HG02852 (cell line): ENCODE results near the gene ARSG.
A peak's percentile ranks its signal among the peaks of the same experiment; 100 is the strongest.
"Not testable (repeated sequence)": the region's sequence is repeated elsewhere in the genome, so short reads cannot be mapped to it uniquely, and the experiment has no call there.

Source experiments
- ATAC-seq: cut with Tn5 transposase; IDR thresholded peaks from one replicate; pipeline ENCODE4 v1.9.1; 2021; ENCODE audit warnings: mild to moderate bottlenecking, moderate library complexity; ENCODE audit not compliant: unreplicated experiment

Gene ARSG

GRCh38 chr17:68391561-68392268, 100.4 kb downstream of the ARSG start:
- no peak for ATAC-seq

- no peak for ATAC-seq
Measured at GRCh38 chr17:68394608-68395331, 103.5 kb downstream of the ARSG start.

- no peak for ATAC-seq
Measured at GRCh38 chr17:68396226-68397107, 105.2 kb downstream of the ARSG start.

- no peak for ATAC-seq
Measured at GRCh38 chr17:68397108-68397536, 105.8 kb downstream of the ARSG start.

GRCh38 chr17:68398691-68399637, 107.7 kb downstream of the ARSG start:
- ATAC-seq: peak; percentile 79

DNA sequence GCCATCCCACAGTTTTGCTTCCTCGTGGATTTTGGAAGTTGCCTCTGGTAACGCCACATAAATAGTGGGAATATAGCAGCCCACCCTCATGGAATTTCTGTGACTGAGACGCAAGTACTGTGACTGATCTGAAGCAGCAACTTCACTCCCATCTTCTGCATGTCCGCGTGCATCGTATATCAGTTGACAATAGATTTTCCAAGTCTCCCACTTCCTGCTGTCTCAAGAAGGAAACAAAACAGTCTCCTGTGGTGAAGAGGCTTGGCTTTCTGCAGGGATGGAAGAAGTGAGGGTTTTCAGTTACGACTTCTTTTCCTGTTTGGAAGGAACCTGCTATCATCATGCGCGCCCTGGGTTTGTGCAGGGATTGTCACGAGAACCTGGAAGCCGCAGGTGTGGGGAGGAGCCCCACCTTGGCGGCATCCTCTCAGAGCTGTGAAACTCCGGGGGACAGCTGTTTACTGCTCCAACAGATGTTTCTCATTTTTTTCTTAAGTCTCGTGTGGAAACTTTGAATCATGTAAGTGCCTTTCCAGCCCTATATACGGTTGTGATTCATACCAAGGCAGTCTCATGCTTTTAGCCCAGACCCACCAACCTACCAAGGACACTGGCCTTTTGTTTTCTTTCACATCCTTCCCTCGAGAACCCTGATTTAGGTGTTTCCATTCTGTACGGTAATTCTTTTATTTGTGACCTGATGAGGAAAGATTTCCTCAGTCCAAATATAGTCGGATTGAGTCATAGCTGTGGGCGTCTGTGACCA, 108.5 kb downstream of the ARSG start:
- ATAC-seq: no peak

DNA sequence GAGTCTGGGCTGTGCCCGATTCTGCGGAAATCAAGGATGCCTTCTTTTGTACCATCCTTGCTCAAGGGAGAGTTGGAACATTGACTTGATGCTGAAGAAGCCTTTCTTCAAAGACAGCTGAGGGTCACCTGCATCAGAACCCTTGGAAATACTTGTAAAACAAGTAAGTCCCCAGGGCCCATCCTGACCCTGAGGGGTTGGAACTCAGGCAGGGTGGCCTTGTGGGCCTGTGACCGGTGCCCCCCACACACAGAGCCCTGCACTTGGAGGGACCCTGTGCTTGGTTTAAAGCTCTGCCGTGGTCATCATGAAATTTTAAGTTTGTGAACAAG, 109.1 kb downstream of the ARSG start:
- ATAC-seq: no peak

DNA sequence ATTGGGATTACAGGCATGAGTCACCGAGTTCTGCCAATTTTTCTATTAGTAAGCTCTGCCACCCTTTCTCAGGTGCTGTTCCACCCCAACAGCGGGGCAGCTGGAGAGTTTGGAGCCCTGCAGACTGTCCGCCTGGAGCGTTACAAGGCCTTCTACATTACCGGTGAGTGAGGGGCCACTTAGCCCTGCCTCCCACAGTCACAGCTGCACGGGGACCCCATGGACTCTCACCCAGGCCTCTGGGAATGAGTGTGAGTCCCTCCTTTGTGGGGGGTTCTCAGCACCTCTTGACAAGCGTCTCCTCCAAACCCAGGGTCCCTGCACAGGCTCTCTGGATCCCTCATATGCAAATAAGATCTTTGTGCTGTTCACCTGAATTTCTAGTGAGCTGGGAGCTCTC, 110.0 kb downstream of the ARSG start:
- no peak for ATAC-seq

- no peak for ATAC-seq
Measured at GRCh38 chr17:68403122-68403521, 111.8 kb downstream of the ARSG start.

DNA sequence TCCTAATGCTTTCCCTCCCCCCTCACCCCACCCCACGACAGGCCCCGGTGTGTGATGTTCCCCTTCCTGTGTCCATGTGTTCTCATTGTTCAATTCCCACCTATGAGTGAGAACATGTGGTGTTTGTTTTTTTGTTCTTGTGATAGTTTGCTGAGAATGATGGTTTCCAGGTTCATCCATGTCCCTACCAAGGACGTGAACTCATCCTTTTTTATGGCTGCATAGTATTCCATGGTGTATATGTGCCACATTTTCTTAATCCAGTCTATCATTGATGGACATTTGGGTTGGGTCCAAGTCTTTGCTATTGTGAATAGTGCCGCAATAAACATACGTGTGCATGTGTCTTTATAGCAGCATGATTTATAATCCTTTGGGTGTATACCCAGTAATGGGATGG, 112.5 kb downstream of the ARSG start:
- not testable (repeated sequence) for ATAC-seq

- ATAC-seq: not testable (repeated sequence)
Measured at GRCh38 chr17:68407656-68408055, 116.4 kb downstream of the ARSG start.

GRCh38 chr17:68413597-68414560, 122.6 kb downstream of the ARSG start:
- ATAC-seq: not testable (repeated sequence)

- ATAC-seq: not testable (repeated sequence)
Measured at GRCh38 chr17:68414901-68415300, 123.6 kb downstream of the ARSG start.

DNA sequence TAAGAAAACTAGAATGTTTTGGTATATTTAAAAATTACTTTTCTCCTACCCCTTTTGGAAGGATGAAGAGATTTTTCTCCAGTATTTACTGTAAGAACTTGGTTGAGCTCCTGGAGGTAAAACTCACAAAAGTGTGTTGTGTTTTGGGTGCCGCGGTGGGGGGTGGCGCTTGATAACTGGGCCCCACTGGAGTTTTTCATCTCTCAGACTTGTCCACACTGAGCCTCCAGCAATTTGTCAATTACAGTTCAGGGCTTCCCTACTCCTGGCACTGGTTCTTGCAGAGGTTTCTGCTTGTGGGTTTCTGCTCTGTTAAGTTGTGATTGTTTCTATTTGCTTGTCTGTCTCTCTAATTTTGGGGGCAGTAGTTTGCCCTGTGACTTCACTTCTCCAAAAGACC, 126.0 kb downstream of the ARSG start:
- no peak for ATAC-seq

DNA sequence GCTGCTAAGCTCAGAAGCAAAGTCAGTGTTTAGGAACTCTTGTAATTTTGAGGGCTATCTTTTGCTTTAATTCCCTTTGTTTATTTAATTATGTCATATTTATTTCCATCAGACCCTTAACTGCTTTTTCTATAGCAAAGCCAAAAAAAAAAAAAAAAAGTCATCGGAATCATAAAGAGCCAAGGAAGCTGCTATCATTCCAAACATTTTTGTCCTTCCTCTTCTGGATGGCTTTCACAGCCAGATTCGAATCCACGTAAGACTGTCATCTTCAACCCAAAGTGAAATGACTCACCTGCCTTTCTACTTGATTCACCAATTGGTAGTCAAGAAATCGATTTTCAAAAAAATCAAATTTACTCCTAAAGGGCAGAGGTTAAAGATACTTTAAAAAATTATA, 127.6 kb downstream of the ARSG start:
- ATAC-seq: no peak

DNA sequence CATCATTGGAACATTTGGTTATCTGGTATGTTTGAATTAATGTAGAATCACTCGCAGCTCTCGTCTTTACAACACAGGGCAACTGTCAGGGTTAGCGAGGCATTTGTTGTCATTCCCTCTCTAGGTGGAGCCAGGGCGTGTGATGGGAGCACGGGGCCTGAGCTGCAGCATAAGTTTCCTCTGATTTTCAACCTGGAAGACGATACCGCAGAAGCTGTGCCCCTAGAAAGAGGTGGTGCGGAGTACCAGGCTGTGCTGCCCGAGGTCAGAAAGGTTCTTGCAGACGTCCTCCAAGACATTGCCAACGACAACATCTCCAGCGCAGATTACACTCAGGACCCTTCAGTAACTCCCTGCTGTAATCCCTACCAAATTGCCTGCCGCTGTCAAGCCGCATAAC, 128.8 kb downstream of the ARSG start:
- no peak for ATAC-seq

- ATAC-seq: no peak
Measured at GRCh38 chr17:68421486-68421885, 130.2 kb downstream of the ARSG start.

GRCh38 chr17:68422821-68423220, 131.5 kb downstream of the ARSG start:
- ATAC-seq: no peak

DNA sequence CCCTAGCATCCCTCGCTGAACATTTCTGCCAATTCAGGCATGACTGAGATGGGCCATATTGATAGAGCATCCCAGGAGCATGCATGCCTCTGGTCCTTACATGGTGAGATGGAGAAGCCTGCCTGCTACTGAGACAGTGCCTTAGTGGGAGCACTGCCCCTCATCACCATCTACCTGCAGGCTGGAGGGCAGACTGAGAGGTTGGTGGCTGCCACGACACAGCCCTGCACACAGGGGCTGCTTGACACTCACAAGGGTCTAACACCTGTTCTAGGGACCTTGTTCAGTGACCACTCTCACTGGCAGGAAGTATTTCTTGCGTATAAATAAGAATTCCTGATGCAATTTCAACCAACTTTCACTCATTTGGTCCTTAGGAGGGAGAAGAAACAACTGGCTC, 132.0 kb downstream of the ARSG start:
- ATAC-seq: no peak
